GM18868 (cell line): ENCODE measurements around the gene PLCD1.

Experiments used
- ATAC-seq: cut with Tn5 transposase; IDR thresholded peaks from one replicate; pipeline ENCODE4 v1.9.1; 2021; ENCODE audit warnings: mild to moderate bottlenecking, moderate library complexity; ENCODE audit not compliant: unreplicated experiment

The PLCD1 gene

GRCh38 chr3:38001456-38002081, 27.9 kb downstream of the PLCD1 start:
- ATAC-seq, result no peak

- no peak for ATAC-seq
These were observed 28.4 kb downstream of the PLCD1 start for GRCh38 chr3:38000965-38001455.

GRCh38 chr3:38000242-38000916, 29.1 kb downstream of the PLCD1 start:
- no peak for ATAC-seq

- no peak for ATAC-seq
These were observed 29.6 kb downstream of the PLCD1 start for GRCh38 chr3:37999836-38000235.

GRCh38 chr3:37997791-37998370, 31.6 kb downstream of the PLCD1 start:
- no peak for ATAC-seq

- no peak for ATAC-seq
These were observed 32.1 kb downstream of the PLCD1 start for GRCh38 chr3:37997342-37997741.

- ATAC-seq, result peak; percentile 61
These were observed 32.6 kb downstream of the PLCD1 start for GRCh38 chr3:37996785-37997301.

GRCh38 chr3:37995652-37996641, 33.5 kb downstream of the PLCD1 start:
- no peak for ATAC-seq

- ATAC-seq, result peak; percentile 1
These were observed 34.8 kb downstream of the PLCD1 start for GRCh38 chr3:37994639-37994972.

GRCh38 chr3:37993820-37994638, 35.4 kb downstream of the PLCD1 start:
- ATAC-seq, result peak; percentile 49

- ATAC-seq, result no peak
These were observed 36.0 kb downstream of the PLCD1 start for GRCh38 chr3:37993460-37993819.

- no peak for ATAC-seq
These were observed 36.4 kb downstream of the PLCD1 start for GRCh38 chr3:37993067-37993455.

- no peak for ATAC-seq
These were observed 37.0 kb downstream of the PLCD1 start for GRCh38 chr3:37992271-37993066.

- no peak for ATAC-seq
These were observed 37.6 kb downstream of the PLCD1 start for GRCh38 chr3:37991823-37992222.

- ATAC-seq, result no peak
These were observed 38.3 kb downstream of the PLCD1 start for GRCh38 chr3:37991109-37991508.

- ATAC-seq, result no peak
These were observed 38.9 kb downstream of the PLCD1 start, which contains the start of gene VILL for GRCh38 chr3:37990527-37990926. Gene VILL, plus strand, starts transcription at chr3:37990786. Its CDS starts 2,887 bp downstream, at chr3:37993673.

- ATAC-seq, result no peak
These were observed 39.5 kb downstream of the PLCD1 start for GRCh38 chr3:37989821-37990480.

- no peak for ATAC-seq
These were observed 40.4 kb downstream of the PLCD1 start for GRCh38 chr3:37988931-37989525.
